ENCODE measurements around the gene CHPF.

DNA sequence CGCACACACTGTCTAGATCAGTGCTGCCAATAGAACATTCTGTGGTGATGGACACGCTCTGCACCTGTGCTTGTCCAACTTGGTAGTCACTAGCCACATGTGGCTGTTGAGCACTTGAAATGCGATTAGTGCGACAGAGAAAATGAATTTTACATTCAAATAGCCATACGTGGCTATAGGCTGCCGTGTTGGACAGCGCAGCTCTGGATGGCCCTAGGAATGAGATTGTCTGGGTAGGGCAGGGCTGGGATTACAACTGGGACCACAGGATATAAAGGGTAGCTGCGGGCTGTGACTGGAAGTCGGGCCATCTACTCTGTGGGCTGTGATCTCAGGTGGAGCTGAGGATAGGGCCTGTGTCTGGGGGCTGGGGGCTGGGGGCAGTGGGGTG is 24.1 kb downstream of the CHPF start:
- TF ChIP-seq, protein P1, sequence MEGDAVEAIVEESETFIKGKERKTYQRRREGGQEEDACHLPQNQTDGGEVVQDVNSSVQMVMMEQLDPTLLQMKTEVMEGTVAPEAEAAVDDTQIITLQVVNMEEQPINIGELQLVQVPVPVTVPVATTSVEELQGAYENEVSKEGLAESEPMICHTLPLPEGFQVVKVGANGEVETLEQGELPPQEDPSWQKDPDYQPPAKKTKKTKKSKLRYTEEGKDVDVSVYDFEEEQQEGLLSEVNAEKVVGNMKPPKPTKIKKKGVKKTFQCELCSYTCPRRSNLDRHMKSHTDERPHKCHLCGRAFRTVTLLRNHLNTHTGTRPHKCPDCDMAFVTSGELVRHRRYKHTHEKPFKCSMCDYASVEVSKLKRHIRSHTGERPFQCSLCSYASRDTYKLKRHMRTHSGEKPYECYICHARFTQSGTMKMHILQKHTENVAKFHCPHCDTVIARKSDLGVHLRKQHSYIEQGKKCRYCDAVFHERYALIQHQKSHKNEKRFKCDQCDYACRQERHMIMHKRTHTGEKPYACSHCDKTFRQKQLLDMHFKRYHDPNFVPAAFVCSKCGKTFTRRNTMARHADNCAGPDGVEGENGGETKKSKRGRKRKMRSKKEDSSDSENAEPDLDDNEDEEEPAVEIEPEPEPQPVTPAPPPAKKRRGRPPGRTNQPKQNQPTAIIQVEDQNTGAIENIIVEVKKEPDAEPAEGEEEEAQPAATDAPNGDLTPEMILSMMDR (conservative IDR thresholded peaks at IDR 0.05 in 1 of 2, IDR thresholded peaks at IDR 0.05 in 1 of 2; ENCODE audit: low read depth in 1 of 2, low read length in 2 of 2) = no peak
- TF ChIP-seq EZH2 (IDR thresholded peaks at IDR 0.05; ENCODE audit: low read length, missing control alignments) = no peak
